Right cardiac atrium (tissue), 5 donors: ENCODE data around the gene XPO4. TPM values are rescaled to one million over a fixed set of nuclear protein-coding genes. Genes with fewer than 3 reads are reported as not detected.
"Not testable (repeated sequence)": the region's sequence is repeated elsewhere in the genome, so short reads cannot be mapped to it uniquely, and the experiment has no call there.

Experiments
- ATAC-seq, 2 donors: fragments of 200-7000 bp; cut with Tn5 transposase; one replicate each; pipeline versions ENCODE4 v1.8.0 to v1.9.1; 2020; ENCODE audit warnings: moderate library complexity in 2 of 2, mild to moderate bottlenecking in 1 of 2
- DNase-seq, 3 donors: peaks; one replicate each; pipeline ENCODE4 v3.0.0-alpha.2; 2020
- H3K27ac ChIP-seq: one replicate; pipeline ENCODE4 v1.5.1; 2013; ENCODE audit warnings: mild to moderate bottlenecking, low read length, control low read depth, moderate library complexity
- H3K27me3 ChIP-seq: one replicate; pipeline ENCODE4 v1.6.1; 2013; ENCODE audit not compliant: control insufficient read depth, insufficient read depth
- H3K4me1 ChIP-seq: one replicate; pipeline ENCODE4 v1.6.1; 2013; ENCODE audit warnings: low read length; ENCODE audit not compliant: control insufficient read depth, insufficient read depth
- H3K4me3 ChIP-seq: one replicate; pipeline ENCODE4 v1.5.1; 2013; ENCODE audit warnings: low read length, control low read depth
- H3K9me3 ChIP-seq: one replicate; pipeline ENCODE4 v1.6.1; 2013; ENCODE audit warnings: low read length; ENCODE audit not compliant: control insufficient read depth
- WGBS: extraction: QIAGEN DNeasy Blood & Tissue Kit; methylation state at CpG from one replicate; pipeline ENCODE4 v1.1.7; 2013; 5-methylcytosine and 5-hydroxymethylcytosine counted together
- intact Hi-C, 4 donors: fragments of 100-400 bp; cut with DNase I; formaldehyde crosslinking; loops; one replicate each; pipeline versions ENCODE4 v1.11.0 to v1.14.0; 2022 to 2023
- polyA plus RNA-seq: library from polyadenylated mRNA; stranded (reverse); fragments of 200-250 nt; gene quantifications from one replicate; pipeline ENCODE4 v1.2.3, GENCODE V29; 2013
- total RNA-seq, 4 donors: library from RNA; stranded (reverse); fragmentation: NEBNext Ultra II Directional; extraction: Animal tissue kit (Norgen Biotek cat#: 25700); gene quantifications; one replicate each; pipeline ENCODE4 v1.2.1, GENCODE V29; 2021
- donor health status: healthy with polysubstance abuse.
- donor health status: DM: no; HTN: yes; CAD: no.
- donor health status: DM: no; HTN: no; CAD: no.
- donor health status: DM: no; HTN: yes; CAD: no; lungs with severe emphysema.
- donor health status: DM: yes; HTN: yes; CAD: no.

Gene XPO4
- total and polyA plus RNA-seq, 5 donors = 2.9 to 13.8 (median 10.3) TPM

DNA sequence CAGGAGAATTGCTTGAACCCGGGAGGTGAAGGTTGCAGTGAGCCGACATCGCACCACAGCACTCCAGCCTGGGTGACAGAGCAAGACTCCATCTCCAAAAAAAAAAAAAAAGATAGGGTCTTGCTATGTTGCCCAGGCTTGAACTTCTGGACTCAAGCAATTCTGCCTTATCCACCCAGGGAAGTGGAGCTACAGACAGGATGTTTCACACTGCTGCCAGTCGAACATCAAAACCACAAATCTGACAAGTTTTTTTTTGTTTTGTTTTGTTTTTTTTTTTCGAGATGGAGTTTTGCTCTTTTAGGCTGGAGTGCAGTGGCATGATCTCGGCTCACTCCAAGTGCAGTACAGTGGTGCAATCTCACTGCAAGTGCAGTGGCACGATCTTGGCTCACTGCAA lies 10.8 kb downstream of the XPO4 start:
- no peak for ATAC-seq
- no peak for DNase-seq
- 94% methylated on average over 7 of the region's 7 CpGs for WGBS
- H3K4me3 ChIP-seq = no peak overlapping the region
- H3K27me3 ChIP-seq = no peaks in the 10 kb centered on the region
- no peaks in the 10 kb centered on the region for H3K4me1 ChIP-seq
- intact Hi-C loops = no loop called here
- no peak overlapping the region for H3K27ac ChIP-seq
- H3K9me3 ChIP-seq = no peaks in the 10 kb centered on the region

- Histone ChIP-seq H3K9me3 (no peaks in the 10 kb centered on the region), H3K27ac (no peak overlapping the region), H3K27me3 (no peaks in the 10 kb centered on the region), H3K4me3 (no peak overlapping the region), H3K4me1 (no peaks in the 10 kb centered on the region)
- DNase-seq = no peak
- no peak for ATAC-seq
- WGBS = 77% methylated on average over 3 of the region's 3 CpGs
- intact Hi-C loops = no loop called here
Measured at GRCh38 chr13:20891034-20891433, 11.5 kb downstream of the XPO4 start.

DNA sequence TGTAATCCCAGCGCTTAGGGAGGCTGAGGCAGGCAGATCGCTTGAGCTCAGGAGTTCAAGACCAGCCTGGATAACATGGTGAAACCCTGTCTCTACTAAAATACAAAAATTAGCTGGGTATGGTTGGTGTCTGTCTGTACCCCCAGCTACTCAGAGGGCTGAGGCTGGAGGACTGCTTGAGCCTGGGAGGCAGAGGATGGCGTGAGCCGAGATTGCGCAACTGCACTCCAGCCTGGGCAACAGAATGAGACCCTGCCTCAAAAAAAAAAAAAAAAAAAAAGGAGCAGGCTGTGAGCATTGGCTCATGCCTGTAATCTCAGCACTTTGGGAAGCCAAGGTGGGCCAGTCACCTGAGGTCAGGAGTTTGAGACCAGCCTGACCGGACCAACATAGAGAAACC lies 12.0 kb downstream of the XPO4 start:
- ATAC-seq, H3K27me3 ChIP-seq, H3K27ac ChIP-seq, H3K4me1 ChIP-seq, H3K9me3 ChIP-seq, intact Hi-C loops, H3K4me3 ChIP-seq: not testable (repeated sequence)
- DNase-seq = peak in 1 of 3 donors; percentile 25
- WGBS = 98% methylated on average over 6 of the region's 6 CpGs

- DNase-seq (no peak), ATAC-seq (no peak)
- Histone ChIP-seq H3K4me1 (peaks cover 11% of the 10 kb centered on the region), H3K27me3 (no peaks in the 10 kb centered on the region), H3K27ac (no peak overlapping the region), H3K9me3 (no peaks in the 10 kb centered on the region), H3K4me3 (no peak overlapping the region)
- WGBS = 45% methylated on average over 3 of the region's 3 CpGs
- intact Hi-C loops = no loop called here
Measured at GRCh38 chr13:20882206-20882605, 20.3 kb downstream of the XPO4 start.

DNA sequence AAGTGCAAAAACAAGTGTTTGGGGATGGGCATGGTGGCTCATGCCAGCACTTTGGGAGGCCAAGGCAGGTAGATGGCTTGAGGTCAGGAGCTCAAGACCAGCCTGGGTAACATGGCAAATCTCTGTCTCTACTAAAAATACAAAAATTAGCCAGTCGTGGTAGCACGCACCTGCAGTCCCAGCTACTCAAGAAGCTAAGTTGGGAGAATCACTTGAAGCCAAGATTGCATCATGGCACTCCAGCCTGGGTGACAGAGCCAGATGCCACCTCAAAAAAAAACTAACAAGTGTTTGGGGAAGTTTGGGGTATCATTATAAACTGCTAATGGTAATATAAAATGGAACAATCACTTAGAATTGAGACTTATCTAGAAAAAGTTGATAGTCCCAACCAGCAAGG lies 24.6 kb downstream of the XPO4 start:
- DNase-seq (no peak), ATAC-seq (no peak)
- Histone ChIP-seq H3K27ac (no peak overlapping the region), H3K27me3 (no peaks in the 10 kb centered on the region), H3K4me3 (no peak overlapping the region), H3K4me1 (peaks cover 9% of the 10 kb centered on the region), H3K9me3 (no peaks in the 10 kb centered on the region)
- WGBS = 92% methylated on average over 2 of the region's 2 CpGs
- intact Hi-C loops = no loop called here

DNA sequence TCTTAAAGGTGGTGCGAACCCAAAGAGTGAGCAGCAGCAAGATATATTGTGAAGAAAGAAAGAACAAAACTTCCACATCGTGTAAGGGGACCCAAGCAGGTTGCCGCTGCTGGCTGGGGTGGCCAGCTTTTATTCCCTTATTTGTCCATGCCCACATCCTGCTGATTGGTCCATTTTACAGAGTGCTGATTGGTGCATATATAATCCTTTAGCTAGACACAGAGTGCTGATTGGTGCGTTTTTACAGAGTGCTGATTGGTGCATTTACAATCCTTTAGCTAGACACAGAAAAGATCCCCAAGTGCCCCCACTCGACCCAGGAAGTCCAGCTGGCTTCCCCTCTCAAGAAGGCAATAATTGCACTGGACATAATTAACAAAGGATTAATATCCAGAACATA lies 25.7 kb downstream of the XPO4 start:
- H3K27me3 ChIP-seq, DNase-seq, intact Hi-C loops, H3K27ac ChIP-seq, H3K4me1 ChIP-seq, H3K9me3 ChIP-seq, H3K4me3 ChIP-seq, ATAC-seq: not testable (repeated sequence)
- 94% methylated on average over 5 of the region's 5 CpGs for WGBS

GRCh38 chr13:20874439-20874838 lies 28.1 kb downstream of the XPO4 start:
- H3K27me3 ChIP-seq, H3K4me1 ChIP-seq, DNase-seq, ATAC-seq, H3K9me3 ChIP-seq, H3K27ac ChIP-seq, intact Hi-C loops, H3K4me3 ChIP-seq: not testable (repeated sequence)
- WGBS = 96% methylated on average over 8 of the region's 8 CpGs

DNA sequence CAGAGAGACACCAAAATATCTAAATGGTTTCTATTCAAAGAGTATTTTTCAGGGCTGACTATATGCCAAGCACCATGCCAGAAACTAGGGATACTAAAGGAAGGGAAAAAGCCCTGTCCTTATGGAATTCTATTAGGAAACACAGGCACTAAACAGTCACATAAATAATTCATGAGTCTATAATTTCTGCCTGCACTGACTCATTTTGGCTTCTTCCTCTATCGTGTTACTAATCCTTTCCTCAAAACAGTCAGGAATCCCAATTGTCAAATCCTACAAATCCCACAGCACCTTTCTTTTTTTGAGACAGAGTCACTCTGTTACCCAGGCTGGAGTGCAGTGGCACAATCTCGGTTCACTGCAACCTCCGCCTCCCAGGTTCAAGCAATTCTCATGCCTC lies 29.2 kb downstream of the XPO4 start:
- H3K4me3 ChIP-seq = no peak overlapping the region
- DNase-seq (no peak), ATAC-seq (no peak)
- H3K9me3 ChIP-seq = no peaks in the 10 kb centered on the region
- no peaks in the 10 kb centered on the region for H3K27me3 ChIP-seq
- H3K27ac ChIP-seq = no peak overlapping the region
- intact Hi-C loops = no loop called here
- WGBS = 75% methylated on average over 3 of the region's 3 CpGs
- H3K4me1 ChIP-seq = peaks cover 4% of the 10 kb centered on the region

DNA sequence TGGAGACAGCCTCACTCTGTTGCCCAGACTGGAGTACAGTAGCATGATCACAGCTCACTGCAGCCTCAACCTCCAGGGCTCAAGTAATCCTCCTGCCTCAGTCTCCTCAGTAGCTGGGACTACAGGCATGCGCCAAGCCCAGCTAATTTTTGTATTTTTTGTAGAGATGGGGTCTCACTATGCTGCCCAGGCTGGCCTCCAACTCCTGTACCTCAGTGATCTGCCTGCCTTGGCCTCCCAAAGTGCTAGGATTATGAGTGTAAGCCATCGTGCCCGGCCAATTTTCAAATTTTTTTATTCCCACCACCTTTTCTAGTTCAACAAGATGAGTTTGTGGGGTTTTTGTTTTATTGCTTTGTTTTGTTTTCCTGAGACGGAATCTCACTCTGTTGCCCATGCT lies 31.7 kb downstream of the XPO4 start:
- WGBS = 89% methylated on average over 4 of the region's 4 CpGs
- H3K4me3 ChIP-seq = no peak overlapping the region
- DNase-seq = no peak
- intact Hi-C loops = no loop called here
- no peaks in the 10 kb centered on the region for H3K4me1 ChIP-seq
- no peak overlapping the region for H3K27ac ChIP-seq
- H3K27me3 ChIP-seq = no peaks in the 10 kb centered on the region
- H3K9me3 ChIP-seq = no peaks in the 10 kb centered on the region
- no peak for ATAC-seq

DNA sequence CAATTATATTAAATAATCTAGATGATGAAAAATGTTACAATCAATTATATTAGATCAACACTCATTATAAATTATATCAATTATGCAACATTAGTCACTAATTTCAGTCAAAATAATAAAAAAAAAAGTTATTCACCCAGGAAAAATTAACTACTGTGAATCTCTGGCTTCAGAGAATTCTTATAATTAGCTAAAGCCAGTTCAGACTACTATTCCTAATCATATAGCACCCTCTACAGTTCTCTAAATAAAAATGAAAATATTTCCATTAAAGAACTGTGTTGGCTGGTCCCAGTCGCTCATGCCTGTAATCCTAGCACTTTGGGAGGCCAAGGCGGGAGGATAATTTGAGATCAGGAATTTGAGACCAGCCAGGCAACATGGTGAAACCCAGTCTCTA lies 33.0 kb downstream of the XPO4 start:
- ATAC-seq = no peak
- no peak overlapping the region for H3K4me3 ChIP-seq
- no peaks in the 10 kb centered on the region for H3K27me3 ChIP-seq
- no peak overlapping the region for H3K27ac ChIP-seq
- H3K9me3 ChIP-seq = no peaks in the 10 kb centered on the region
- intact Hi-C loops = no loop called here
- DNase-seq = no peak
- H3K4me1 ChIP-seq = no peaks in the 10 kb centered on the region
- WGBS = 66% methylated on average over 2 of the region's 2 CpGs

- 93% methylated on average over 3 of the region's 3 CpGs for WGBS
- no peaks in the 10 kb centered on the region for H3K9me3 ChIP-seq
- DNase-seq (no peak), ATAC-seq (no peak)
- H3K4me3 ChIP-seq = no peak overlapping the region
- intact Hi-C loops = no loop called here
- no peaks in the 10 kb centered on the region for H3K4me1 ChIP-seq
- H3K27me3 ChIP-seq = no peaks in the 10 kb centered on the region
- no peak overlapping the region for H3K27ac ChIP-seq
Measured at GRCh38 chr13:20867408-20867807, 35.1 kb downstream of the XPO4 start.

DNA sequence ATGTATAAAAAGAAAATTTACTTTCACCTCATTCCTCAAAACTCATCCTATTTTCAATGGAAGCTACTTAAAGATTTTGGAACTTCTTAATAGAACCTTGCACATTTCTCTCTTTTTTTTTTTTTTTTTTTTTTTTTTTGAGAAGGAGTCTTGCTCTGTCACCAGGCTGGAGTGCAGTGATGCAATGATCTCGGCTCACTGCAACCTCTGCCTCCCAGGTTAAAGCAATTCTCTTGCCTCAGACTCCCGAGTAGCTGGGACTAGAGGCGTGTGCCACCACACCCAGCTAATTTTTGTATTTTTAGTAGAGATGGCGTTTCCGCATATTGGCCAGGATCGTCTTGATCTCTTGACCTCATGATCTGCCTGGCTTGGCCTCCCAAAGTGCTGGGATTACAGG lies 40.9 kb downstream of the XPO4 start:
- H3K4me3 ChIP-seq, H3K27me3 ChIP-seq, H3K9me3 ChIP-seq, H3K4me1 ChIP-seq, ATAC-seq, H3K27ac ChIP-seq, DNase-seq, intact Hi-C loops: not testable (repeated sequence)
- WGBS = 92% methylated on average over 6 of the region's 6 CpGs
